HG03571 (cell line): Measurements from ENCODE around the gene RASGEF1B.

Experiments used
- ATAC-seq: cut with Tn5 transposase; IDR thresholded peaks from one replicate; pipeline ENCODE4 v1.9.1; 2021; ENCODE audit not compliant: unreplicated experiment

RASGEF1B gene

GRCh38 chr4:81399306-81400086 is 72.2 kb downstream of the RASGEF1B start:
- no peak for ATAC-seq

DNA sequence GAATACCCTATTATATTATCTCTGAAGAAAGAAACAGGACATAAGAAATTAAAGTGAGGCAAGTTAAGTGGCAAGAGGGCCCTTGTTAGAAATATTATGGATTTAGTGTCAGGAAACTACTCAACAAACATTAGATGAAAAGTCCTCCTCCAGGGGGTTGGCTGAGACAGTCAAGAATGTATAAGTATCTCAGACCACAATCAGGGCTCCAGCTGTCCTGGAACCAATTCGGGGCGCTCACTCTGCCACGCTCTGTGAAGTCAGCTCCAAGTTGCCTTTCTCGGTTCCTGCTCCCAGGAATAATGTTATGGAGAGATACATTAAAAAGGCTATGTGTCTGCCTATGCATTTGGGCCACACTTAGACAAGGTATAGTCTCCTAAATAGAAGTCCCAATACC is 73.3 kb downstream of the RASGEF1B start:
- ATAC-seq: no peak

DNA sequence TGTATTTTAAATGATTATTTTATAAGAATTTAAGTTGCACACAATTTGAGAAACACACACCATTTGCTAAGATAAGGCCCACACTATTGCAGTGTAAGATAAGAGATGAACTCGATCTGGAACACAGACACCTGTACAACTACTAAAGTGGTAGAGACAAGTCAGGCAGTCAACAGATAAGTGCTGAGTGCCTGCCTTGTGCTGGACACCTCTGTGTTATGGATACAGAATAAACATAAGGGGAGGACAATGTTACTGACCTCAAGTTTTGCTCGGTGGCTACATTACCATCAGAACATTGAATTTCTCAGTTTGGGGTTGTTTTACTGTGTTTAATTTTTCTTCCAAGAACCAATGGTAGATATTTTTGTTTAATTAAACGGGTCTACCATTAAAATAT is 74.1 kb downstream of the RASGEF1B start:
- ATAC-seq: no peak

DNA sequence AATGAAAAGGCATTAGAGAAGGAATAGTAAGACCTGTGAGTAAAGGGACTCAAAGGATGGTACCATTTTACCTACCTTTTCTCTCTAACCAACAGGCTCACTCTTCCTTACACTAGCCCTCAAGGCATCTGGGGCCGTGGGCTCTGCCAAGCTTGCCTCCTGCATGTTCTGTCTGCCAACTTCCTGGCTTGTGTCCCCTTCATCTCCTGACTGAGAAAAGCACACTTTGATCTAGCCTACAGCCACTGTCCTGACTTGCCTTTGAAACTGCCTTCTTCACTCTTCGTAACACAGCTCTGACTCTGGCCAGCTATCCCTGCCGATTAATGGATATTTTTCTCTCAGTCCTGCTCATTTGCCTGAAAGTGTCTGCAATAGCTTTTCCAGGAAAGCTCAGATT is 76.5 kb downstream of the RASGEF1B start:
- ATAC-seq: no peak

DNA sequence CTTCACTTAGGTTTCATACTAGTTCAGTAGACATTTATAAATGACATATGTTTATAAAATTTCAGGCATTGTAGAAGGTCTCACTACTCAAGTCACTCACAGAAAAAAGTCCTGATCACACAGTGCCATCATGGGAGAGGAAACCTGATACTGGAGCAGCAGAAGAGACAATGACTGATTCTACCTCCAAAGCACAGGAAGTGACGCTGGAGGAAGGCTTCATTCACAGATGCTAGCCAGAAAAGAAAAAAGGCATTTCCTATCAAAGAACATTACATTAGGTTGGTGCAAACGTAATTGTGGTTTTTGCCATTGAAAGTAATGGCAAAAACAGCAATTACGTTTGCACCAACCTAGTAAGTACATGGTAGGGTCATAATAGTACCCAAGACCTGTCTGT is 79.5 kb downstream of the RASGEF1B start:
- ATAC-seq: no peak

- no peak for ATAC-seq
Measured at GRCh38 chr4:81389720-81390119, 82.0 kb downstream of the RASGEF1B start.

- no peak for ATAC-seq
Measured at GRCh38 chr4:81380437-81380836, 91.3 kb downstream of the RASGEF1B start.

- no peak for ATAC-seq
Measured at GRCh38 chr4:81378386-81378785, 93.3 kb downstream of the RASGEF1B start.

DNA sequence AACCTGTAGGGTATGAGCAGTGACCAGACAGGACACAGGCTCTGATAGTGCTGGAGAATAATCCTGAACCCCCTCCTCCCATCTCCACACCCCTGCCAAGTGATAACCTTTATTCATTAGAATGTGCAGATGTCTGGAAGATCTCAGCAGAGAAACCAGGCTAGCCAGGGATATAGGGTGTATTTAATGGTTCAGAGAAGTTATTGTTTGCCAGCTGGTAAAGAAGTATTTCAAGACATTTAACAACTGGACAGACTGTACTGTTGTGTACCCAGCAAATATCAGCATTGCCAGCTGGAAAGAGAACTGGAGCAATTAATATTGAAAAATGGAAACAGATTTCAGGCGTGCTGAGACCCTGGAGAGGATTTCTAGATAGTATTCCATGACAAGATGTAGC is 94.5 kb downstream of the RASGEF1B start:
- no peak for ATAC-seq

DNA sequence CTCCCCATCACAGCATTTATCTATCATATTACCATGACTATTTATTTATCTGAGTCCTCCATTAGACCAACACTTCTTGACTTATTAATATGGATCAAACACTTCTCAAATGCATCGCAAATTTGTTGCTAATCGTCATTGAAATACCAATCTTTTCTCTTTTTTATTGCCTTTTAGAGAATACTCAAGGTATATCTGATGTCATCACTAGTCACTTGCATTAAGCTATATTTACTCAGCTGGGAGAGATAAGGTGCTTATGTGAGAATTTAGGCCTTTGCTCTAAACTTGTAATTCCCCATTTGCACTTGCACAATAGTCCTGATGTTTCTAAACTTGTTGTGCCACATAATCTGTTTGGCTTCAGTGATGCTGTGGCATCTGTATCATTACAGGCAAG is 95.0 kb downstream of the RASGEF1B start:
- ATAC-seq: no peak
